Panc1 (cell line): Measurements from ENCODE around the gene PPP1R1C. TPM values are rescaled to one million over a fixed set of nuclear protein-coding genes. Genes with fewer than 3 reads are reported as not detected.

Source experiments
- ATAC-seq: fragments of 200-7000 bp; cut with Tn5 transposase; 2 replicates; pipeline ENCODE4 v1.9.1; 2020; ENCODE audit warnings: mild to moderate bottlenecking, moderate library complexity
- BruUV-seq: library from RNA; stranded (reverse); fragments of 400-500 nt; replicated peaks from 2 replicates; lab custom pipeline; 2021; lab: Mats Ljungman, UMichigan
- CTCF ChIA-PET: fragments of 300-600 bp; sonication (Branson Sonifier 250); formaldehyde crosslinking; loops from one replicate; lab custom pipeline; 2022; ENCODE audit warnings: antibody characterized with exemption; lab: Charles Lee
- POLR2A ChIA-PET: fragments of 300-600 bp; sonication (Branson Sonifier 250); formaldehyde crosslinking; loops from one replicate; lab custom pipeline; 2022; ENCODE audit warnings: antibody characterized with exemption; lab: Charles Lee
- DNase-seq: peaks from one replicate; pipeline ENCODE4 v3.0.0-alpha.2; 2010; ENCODE audit warnings: low read depth, low spot score
- H3K27ac ChIP-seq: 2 replicates; pipeline ENCODE4 v1.5.1; 2011; ENCODE audit warnings: mild to moderate bottlenecking, low read length, inconsistent platforms
- H3K27me3 ChIP-seq: fragments of 200-500 bp; sonication (Bioruptor generic); 2 replicates; pipeline ENCODE4 v1.6.0; 2014; ENCODE audit warnings: low read length, inconsistent platforms; ENCODE audit not compliant: control insufficient read depth, insufficient read depth
- H3K36me3 ChIP-seq: fragments of 200-500 bp; sonication (Bioruptor generic); 2 replicates; pipeline ENCODE4 v1.5.1; 2014; ENCODE audit warnings: inconsistent platforms, mild to moderate bottlenecking, low read length, moderate library complexity; ENCODE audit not compliant: control insufficient read depth, insufficient read depth
- H3K4me1 ChIP-seq: 2 replicates; pipeline ENCODE4 v1.5.1; 2011; ENCODE audit warnings: inconsistent platforms, mild to moderate bottlenecking, low read length, moderate library complexity; ENCODE audit not compliant: control insufficient read depth, insufficient read depth
- H3K4me3 ChIP-seq, 2 experiments: 2 replicates each; pipeline ENCODE4 v1.5.1; 2011 to 2012; ENCODE audit warnings: low read depth in 2 of 2, low read length in 2 of 2, mild to moderate bottlenecking in 2 of 2, inconsistent platforms in 1 of 2, moderate library complexity in 1 of 2
- H3K9me3 ChIP-seq: fragments of 200-500 bp; sonication (Bioruptor generic); 2 replicates; pipeline ENCODE4 v1.5.1; 2014; ENCODE audit warnings: low read depth, mild to moderate bottlenecking, inconsistent platforms, low read length, moderate library complexity; ENCODE audit not compliant: control insufficient read depth, insufficient read depth
- POLR2AphosphoS5 ChIP-seq: IDR thresholded peaks from 2 replicates; pipeline ENCODE4 v1.6.1; 2012; ENCODE audit warnings: mild to moderate bottlenecking, low read depth, low read length, moderate library complexity
- SIN3A ChIP-seq: IDR thresholded peaks from 2 replicates; pipeline ENCODE4 v1.6.1; 2012; ENCODE audit warnings: low read depth, mild to moderate bottlenecking, low read length, moderate library complexity, borderline replicate concordance; ENCODE audit not compliant: insufficient read depth
- TCF7L2 ChIP-seq: IDR thresholded peaks from 2 replicates; pipeline ENCODE4 v1.6.1; 2011; ENCODE audit warnings: mild to moderate bottlenecking, low read depth, low read length, inconsistent platforms
- in situ Hi-C: cut with HindIII; loops from 2 replicates; pipeline ENCODE4 v1.10.0; 2016; ENCODE audit warnings: low sequenced_read_pairs, low pct_unique_long_range_greater_than_20kb
- intact Hi-C: fragments of 100-400 bp; cut with micrococcal nuclease; formaldehyde crosslinking; loops from one replicate; pipeline ENCODE4 v1.10.0; 2022; ENCODE audit not compliant: unreplicated experiment
- total RNA-seq: library from RNA; stranded (reverse); gene quantifications from one replicate; pipeline ENCODE4 v1.2.1, GENCODE V29; 2021; ENCODE audit not compliant: unreplicated experiment
- TF ChIP-seq, protein P1 (sequence below): fragments of 450-650 bp; IDR thresholded peaks from 2 replicates; pipeline ENCODE4 v1.5.1; 2017; ENCODE audit warnings: mild to moderate bottlenecking
- TF ChIP-seq, protein P2 (sequence below), 2 experiments: IDR thresholded peaks; 2 replicates each; pipeline ENCODE4 v1.6.1; 2011 to 2012; ENCODE audit warnings: low read depth in 2 of 2, control low read depth in 1 of 2, low read length in 1 of 2, mild to moderate bottlenecking in 1 of 2, moderate library complexity in 1 of 2; ENCODE audit not compliant: insufficient read depth in 1 of 2

Gene PPP1R1C
- total RNA-seq, 1 experiment from 2014 or later, result 2.6 TPM

DNA sequence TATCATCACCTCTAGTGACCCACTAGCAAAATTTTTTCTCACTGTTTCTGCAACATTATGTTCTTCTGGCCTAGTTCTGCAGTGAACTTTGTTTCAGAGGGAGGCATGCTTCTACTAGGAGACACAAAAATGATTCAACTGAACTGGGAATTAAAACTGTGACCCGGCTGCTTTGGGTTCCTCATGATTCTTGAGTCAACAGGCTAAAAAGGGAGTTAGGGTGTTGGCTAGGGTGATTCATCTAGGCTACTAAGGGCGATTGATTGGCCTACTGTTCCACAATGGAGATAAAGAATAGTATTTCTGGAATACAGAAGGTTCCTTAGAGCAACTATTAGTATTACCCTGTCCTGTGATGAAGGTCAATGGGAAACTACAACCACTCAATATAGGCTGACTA, 179.5 kb downstream of the PPP1R1C start:
- H3K4me3 ChIP-seq, result no peak overlapping the region
- H3K36me3 ChIP-seq, result no peaks in the 10 kb centered on the region
- H3K27ac ChIP-seq, result no peak overlapping the region
- ATAC-seq, result no peak
- no TSS peak for BruUV-seq
- H3K9me3 ChIP-seq, result no peaks in the 10 kb centered on the region
- no peaks in the 10 kb centered on the region for H3K27me3 ChIP-seq
- intact Hi-C loops, result no loop called here
- POLR2A ChIA-PET, result no interaction called here
- CTCF ChIA-PET, result no interaction called here
- no peak for DNase-seq
- H3K4me1 ChIP-seq, result no peaks in the 10 kb centered on the region
- in situ Hi-C loops, result no loop called here
- TF ChIP-seq, protein P1, sequence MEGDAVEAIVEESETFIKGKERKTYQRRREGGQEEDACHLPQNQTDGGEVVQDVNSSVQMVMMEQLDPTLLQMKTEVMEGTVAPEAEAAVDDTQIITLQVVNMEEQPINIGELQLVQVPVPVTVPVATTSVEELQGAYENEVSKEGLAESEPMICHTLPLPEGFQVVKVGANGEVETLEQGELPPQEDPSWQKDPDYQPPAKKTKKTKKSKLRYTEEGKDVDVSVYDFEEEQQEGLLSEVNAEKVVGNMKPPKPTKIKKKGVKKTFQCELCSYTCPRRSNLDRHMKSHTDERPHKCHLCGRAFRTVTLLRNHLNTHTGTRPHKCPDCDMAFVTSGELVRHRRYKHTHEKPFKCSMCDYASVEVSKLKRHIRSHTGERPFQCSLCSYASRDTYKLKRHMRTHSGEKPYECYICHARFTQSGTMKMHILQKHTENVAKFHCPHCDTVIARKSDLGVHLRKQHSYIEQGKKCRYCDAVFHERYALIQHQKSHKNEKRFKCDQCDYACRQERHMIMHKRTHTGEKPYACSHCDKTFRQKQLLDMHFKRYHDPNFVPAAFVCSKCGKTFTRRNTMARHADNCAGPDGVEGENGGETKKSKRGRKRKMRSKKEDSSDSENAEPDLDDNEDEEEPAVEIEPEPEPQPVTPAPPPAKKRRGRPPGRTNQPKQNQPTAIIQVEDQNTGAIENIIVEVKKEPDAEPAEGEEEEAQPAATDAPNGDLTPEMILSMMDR, result no peak
- TF ChIP-seq TCF7L2 (no peak), POLR2AphosphoS5 (no peak), SIN3A (no peak)
- TF ChIP-seq, protein P2, sequence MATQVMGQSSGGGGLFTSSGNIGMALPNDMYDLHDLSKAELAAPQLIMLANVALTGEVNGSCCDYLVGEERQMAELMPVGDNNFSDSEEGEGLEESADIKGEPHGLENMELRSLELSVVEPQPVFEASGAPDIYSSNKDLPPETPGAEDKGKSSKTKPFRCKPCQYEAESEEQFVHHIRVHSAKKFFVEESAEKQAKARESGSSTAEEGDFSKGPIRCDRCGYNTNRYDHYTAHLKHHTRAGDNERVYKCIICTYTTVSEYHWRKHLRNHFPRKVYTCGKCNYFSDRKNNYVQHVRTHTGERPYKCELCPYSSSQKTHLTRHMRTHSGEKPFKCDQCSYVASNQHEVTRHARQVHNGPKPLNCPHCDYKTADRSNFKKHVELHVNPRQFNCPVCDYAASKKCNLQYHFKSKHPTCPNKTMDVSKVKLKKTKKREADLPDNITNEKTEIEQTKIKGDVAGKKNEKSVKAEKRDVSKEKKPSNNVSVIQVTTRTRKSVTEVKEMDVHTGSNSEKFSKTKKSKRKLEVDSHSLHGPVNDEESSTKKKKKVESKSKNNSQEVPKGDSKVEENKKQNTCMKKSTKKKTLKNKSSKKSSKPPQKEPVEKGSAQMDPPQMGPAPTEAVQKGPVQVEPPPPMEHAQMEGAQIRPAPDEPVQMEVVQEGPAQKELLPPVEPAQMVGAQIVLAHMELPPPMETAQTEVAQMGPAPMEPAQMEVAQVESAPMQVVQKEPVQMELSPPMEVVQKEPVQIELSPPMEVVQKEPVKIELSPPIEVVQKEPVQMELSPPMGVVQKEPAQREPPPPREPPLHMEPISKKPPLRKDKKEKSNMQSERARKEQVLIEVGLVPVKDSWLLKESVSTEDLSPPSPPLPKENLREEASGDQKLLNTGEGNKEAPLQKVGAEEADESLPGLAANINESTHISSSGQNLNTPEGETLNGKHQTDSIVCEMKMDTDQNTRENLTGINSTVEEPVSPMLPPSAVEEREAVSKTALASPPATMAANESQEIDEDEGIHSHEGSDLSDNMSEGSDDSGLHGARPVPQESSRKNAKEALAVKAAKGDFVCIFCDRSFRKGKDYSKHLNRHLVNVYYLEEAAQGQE (IDR thresholded peaks at IDR 0.05; ENCODE audit: insufficient read depth in 1 of 2, low read depth in 2 of 2, low read length in 1 of 2), result no peak

DNA sequence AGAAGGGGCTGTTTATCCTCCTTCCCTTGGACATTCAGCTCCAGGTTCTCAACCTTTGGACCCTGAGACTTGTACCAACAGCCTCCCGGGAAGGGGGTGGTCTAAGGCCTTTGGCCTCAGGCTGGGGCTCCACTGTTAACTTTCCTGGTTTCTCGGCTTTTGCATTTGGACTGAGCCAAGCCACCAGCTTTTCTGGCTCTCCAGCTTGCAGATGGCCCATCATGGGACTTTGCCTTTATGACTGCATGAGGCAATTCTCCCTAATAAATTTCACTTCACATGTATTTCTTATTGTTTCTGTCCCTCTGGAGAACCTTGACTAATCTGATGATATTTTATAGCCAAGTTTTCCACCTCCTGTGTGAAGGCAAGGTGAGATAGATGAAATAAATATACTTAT, 180.8 kb downstream of the PPP1R1C start:
- no peak overlapping the region for H3K27ac ChIP-seq
- no peak for TF ChIP-seq SIN3A
- TF ChIP-seq TCF7L2, result no peak
- no peak for TF ChIP-seq POLR2AphosphoS5
- TF ChIP-seq, protein P2 (IDR thresholded peaks at IDR 0.05; ENCODE audit: insufficient read depth in 1 of 2, low read depth in 2 of 2, low read length in 1 of 2), result no peak
- TF ChIP-seq, protein P1, result no peak
- DNase-seq (no peak), ATAC-seq (no peak)
- in situ Hi-C loops (no loop called here), intact Hi-C loops (no loop called here)
- CTCF ChIA-PET, result no interaction called here
- no TSS peak for BruUV-seq
- POLR2A ChIA-PET, result no interaction called here
- no peaks in the 10 kb centered on the region for H3K9me3 ChIP-seq
- no peak overlapping the region for H3K4me3 ChIP-seq
- H3K27me3 ChIP-seq, result no peaks in the 10 kb centered on the region
- no peaks in the 10 kb centered on the region for H3K36me3 ChIP-seq
- H3K4me1 ChIP-seq, result no peaks in the 10 kb centered on the region
